Peyer's patch (tissue), 4 donors: ENCODE measurements around the gene ENOX2. TPM values are rescaled to one million over a fixed set of nuclear protein-coding genes. Genes with fewer than 3 reads are reported as not detected.

ENCODE experiments used
- DNase-seq, 3 donors: peaks; one replicate each; pipeline ENCODE4 v3.0.0-alpha.2; 2017 to 2019
- H3K27ac ChIP-seq, 4 donors: fragments of 200-600 bp; sonication (generic); one replicate each; pipeline ENCODE4 v1.5.1; 2016 to 2019
- H3K27me3 ChIP-seq, 2 donors: fragments of 200-600 bp; sonication (generic); one replicate each; pipeline ENCODE4 v1.5.1; 2019
- H3K36me3 ChIP-seq, 3 donors: fragments of 200-600 bp; sonication (generic); one replicate each; pipeline ENCODE4 v1.5.1; 2016 to 2019
- H3K4me1 ChIP-seq, 4 donors: fragments of 200-600 bp; sonication (generic); one replicate each; pipeline ENCODE4 v1.5.1; 2016 to 2019
- H3K4me3 ChIP-seq, 4 donors: fragments of 200-600 bp; sonication (generic); 1 replicate in 3 of 4; 2 replicates in 1 of 4; pipeline ENCODE4 v1.5.1; 2016 to 2019; ENCODE audit warnings: mild to moderate bottlenecking in 1 of 4
- H3K9me3 ChIP-seq, 4 donors: fragments of 200-600 bp; sonication (generic); one replicate each; pipeline ENCODE4 v1.5.1; 2016 to 2019; ENCODE audit warnings: mild to moderate bottlenecking in 1 of 4
- CTCF ChIP-seq, 6 experiments: fragments of 450-650 bp in 4 of 6; fragments of 200-600 bp in 2 of 6; sonication (generic) in 1 of 6; IDR thresholded peaks; one replicate each; pipeline ENCODE4 v1.5.1; 2017 to 2019; ENCODE audit warnings: antibody characterized with exemption in 6 of 6, mild to moderate bottlenecking in 3 of 6, moderate library complexity in 1 of 6
- POLR2A ChIP-seq, 2 donors: fragments of 450-650 bp; IDR thresholded peaks; one replicate each; pipeline ENCODE4 v1.5.1; 2017; ENCODE audit warnings: antibody characterized with exemption in 2 of 2, mild to moderate bottlenecking in 2 of 2, moderate library complexity in 2 of 2
- total RNA-seq, 4 donors: library from RNA; depleted of rRNA; stranded (reverse); fragments of >200 nt; gene quantifications; one replicate each; pipeline ENCODE4 v1.1.0, GENCODE V29; 2016

Gene ENOX2
- total RNA-seq, 4 donors from 2014 or later = 4.7 to 12.4 (median 9.8) TPM

GRCh38 chrX:130841776-130842175 lies 61.2 kb downstream of the ENOX2 start:
- Histone ChIP-seq H3K36me3 (no peaks in the 10 kb centered on the region), H3K27ac (no peak overlapping the region), H3K27me3 (no peaks in the 10 kb centered on the region), H3K4me1 (no peaks in the 10 kb centered on the region), H3K4me3 (no peak overlapping the region), H3K9me3 (no peaks in the 10 kb centered on the region)
- no peak for TF ChIP-seq CTCF (IDR thresholded peaks at IDR 0.05)
- no peak for TF ChIP-seq POLR2A (IDR thresholded peaks at IDR 0.05)
- no peak for DNase-seq

- no peaks in the 10 kb centered on the region for H3K36me3 ChIP-seq
- H3K27me3 ChIP-seq = no peaks in the 10 kb centered on the region
- H3K4me3 ChIP-seq = no peak overlapping the region
- no peak for DNase-seq
- H3K27ac ChIP-seq = no peak overlapping the region
- TF ChIP-seq CTCF (IDR thresholded peaks at IDR 0.05) (no peak), POLR2A (IDR thresholded peaks at IDR 0.05) (no peak)
- no peaks in the 10 kb centered on the region for H3K9me3 ChIP-seq
- no peaks in the 10 kb centered on the region for H3K4me1 ChIP-seq
Measured at GRCh38 chrX:130840345-130840744, 62.7 kb downstream of the ENOX2 start.

- no peak for TF ChIP-seq CTCF (IDR thresholded peaks at IDR 0.05)
- TF ChIP-seq POLR2A (IDR thresholded peaks at IDR 0.05) = no peak
- Histone ChIP-seq H3K36me3 (no peaks in the 10 kb centered on the region), H3K4me1 (no peaks in the 10 kb centered on the region), H3K27ac (no peak overlapping the region), H3K27me3 (no peaks in the 10 kb centered on the region), H3K4me3 (no peak overlapping the region), H3K9me3 (no peaks in the 10 kb centered on the region)
- peak in 1 of 3 donors; percentile 19 for DNase-seq
Measured at GRCh38 chrX:130836447-130836846, 66.6 kb downstream of the ENOX2 start.

GRCh38 chrX:130834830-130835229 lies 68.2 kb downstream of the ENOX2 start:
- H3K4me3 ChIP-seq = no peak overlapping the region
- H3K4me1 ChIP-seq = no peaks in the 10 kb centered on the region
- H3K27me3 ChIP-seq = no peaks in the 10 kb centered on the region
- no peak for DNase-seq
- TF ChIP-seq POLR2A (IDR thresholded peaks at IDR 0.05) (no peak), CTCF (IDR thresholded peaks at IDR 0.05) (no peak)
- H3K9me3 ChIP-seq = no peaks in the 10 kb centered on the region
- no peaks in the 10 kb centered on the region for H3K36me3 ChIP-seq
- H3K27ac ChIP-seq = no peak overlapping the region

GRCh38 chrX:130834149-130834548 lies 68.9 kb downstream of the ENOX2 start:
- TF ChIP-seq POLR2A (IDR thresholded peaks at IDR 0.05) (no peak), CTCF (IDR thresholded peaks at IDR 0.05) (no peak)
- no peaks in the 10 kb centered on the region for H3K36me3 ChIP-seq
- no peak overlapping the region for H3K27ac ChIP-seq
- no peaks in the 10 kb centered on the region for H3K9me3 ChIP-seq
- DNase-seq = peak in 1 of 3 donors; percentile 24
- H3K4me3 ChIP-seq = no peak overlapping the region
- no peaks in the 10 kb centered on the region for H3K27me3 ChIP-seq
- H3K4me1 ChIP-seq = no peaks in the 10 kb centered on the region

GRCh38 chrX:130831347-130831722 lies 71.7 kb downstream of the ENOX2 start:
- H3K4me3 ChIP-seq = no peak overlapping the region
- H3K27me3 ChIP-seq = no peaks in the 10 kb centered on the region
- H3K36me3 ChIP-seq = no peaks in the 10 kb centered on the region
- no peaks in the 10 kb centered on the region for H3K4me1 ChIP-seq
- no peak overlapping the region for H3K27ac ChIP-seq
- no peak for DNase-seq
- no peaks in the 10 kb centered on the region for H3K9me3 ChIP-seq
- no peak for TF ChIP-seq POLR2A (IDR thresholded peaks at IDR 0.05)
